T-helper 9 cell (primary cell): ENCODE results near the gene RABL6.
A peak's percentile ranks its signal among the peaks of the same experiment; 100 is the strongest.
"Not testable (repeated sequence)": the region's sequence is repeated elsewhere in the genome, so short reads cannot be mapped to it uniquely, and the experiment has no call there.

ENCODE experiments used
- DNase-seq: peaks from one replicate; pipeline ENCODE4 v3.0.0-alpha.2; 2020

RABL6 gene

DNA sequence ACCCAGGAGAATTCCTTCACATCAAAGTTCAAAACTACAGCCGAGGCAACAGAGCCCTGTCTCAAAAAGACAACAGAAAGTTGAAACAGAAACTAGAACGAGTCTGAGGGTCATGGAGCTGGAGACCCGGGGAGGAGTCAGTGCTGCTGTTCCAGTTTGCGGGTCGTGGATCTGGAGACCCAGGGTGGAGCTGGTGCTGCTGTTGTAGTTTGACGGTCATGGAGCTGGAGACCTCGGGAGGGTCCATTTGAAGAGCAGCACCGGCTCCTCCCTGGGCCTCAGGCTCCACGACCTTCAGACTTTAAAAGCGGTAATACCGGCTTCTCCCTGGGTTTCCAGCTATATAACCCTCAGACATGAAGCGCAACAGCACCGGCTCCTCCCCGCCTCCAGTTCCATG lies 30.4 kb upstream of the RABL6 start:
- DNase-seq = no peak

DNA sequence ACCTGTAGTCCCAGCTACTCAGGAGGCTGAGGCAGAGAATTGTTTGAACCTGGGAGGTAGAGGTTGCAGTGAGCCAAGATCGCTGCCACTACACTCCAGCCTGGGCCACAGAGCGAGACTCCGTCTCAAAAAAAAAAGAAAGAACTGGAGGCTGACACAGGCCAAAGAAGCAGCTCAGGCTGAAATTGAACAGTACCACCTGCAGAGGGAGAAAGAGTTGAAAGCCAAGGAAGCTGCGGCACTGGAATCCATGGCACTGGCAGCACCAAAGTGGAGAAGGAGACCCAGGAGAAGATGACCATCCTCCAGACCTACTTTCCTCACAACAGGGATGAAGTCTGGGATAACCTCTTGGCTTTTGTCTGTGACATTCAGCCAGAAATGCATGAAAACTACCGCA lies 27.9 kb upstream of the RABL6 start:
- DNase-seq = no peak

- no peak for DNase-seq
These were observed 25.3 kb upstream of the RABL6 start for GRCh38 chr9:136782452-136782851.

- DNase-seq = no peak
These were observed 23.3 kb upstream of the RABL6 start for GRCh38 chr9:136784249-136784996.

DNA sequence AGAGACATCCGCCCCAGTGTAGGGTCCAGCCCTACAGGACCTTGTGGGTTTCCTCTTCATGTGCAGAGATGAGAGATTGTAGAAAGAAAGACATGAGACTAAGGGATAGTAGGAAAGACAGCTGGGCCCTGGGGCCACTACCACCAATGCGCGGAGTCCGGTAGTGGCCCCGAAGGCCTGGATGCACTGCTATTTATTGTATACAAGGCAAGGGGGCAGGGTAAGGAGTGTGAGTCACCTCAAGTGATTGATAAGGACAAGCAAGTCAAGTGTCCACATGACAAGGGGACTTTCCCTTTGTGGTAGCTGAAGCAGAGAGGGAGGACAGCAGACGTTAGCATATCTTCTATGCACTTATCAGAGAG lies 22.8 kb upstream of the RABL6 start:
- DNase-seq = no peak

- DNase-seq = not testable (repeated sequence)
These were observed 22.0 kb upstream of the RABL6 start for GRCh38 chr9:136785565-136786355.

GRCh38 chr9:136786451-136786850 lies 21.3 kb upstream of the RABL6 start:
- DNase-seq = no peak

DNA sequence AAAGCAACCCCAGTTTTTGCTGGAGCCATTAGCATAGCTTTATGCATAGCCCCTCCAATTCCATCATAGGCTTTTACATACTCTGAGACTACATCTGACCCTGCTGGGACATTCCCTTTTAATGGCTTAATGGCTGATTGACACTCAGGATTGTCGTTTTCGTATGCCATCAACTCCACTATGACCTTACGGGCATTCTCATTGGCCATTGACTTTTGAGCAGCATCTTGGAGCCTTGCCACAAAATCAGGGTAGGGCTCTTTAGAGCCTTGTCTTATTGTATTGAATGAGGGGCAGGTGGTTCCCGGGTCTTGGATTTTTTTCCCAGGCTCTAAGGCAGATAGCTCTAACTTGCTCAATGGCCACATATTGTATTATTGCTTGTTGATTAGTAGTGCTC lies 20.8 kb upstream of the RABL6 start:
- not testable (repeated sequence) for DNase-seq

GRCh38 chr9:136787690-136788400 lies 19.9 kb upstream of the RABL6 start:
- DNase-seq = peak; percentile 56

DNA sequence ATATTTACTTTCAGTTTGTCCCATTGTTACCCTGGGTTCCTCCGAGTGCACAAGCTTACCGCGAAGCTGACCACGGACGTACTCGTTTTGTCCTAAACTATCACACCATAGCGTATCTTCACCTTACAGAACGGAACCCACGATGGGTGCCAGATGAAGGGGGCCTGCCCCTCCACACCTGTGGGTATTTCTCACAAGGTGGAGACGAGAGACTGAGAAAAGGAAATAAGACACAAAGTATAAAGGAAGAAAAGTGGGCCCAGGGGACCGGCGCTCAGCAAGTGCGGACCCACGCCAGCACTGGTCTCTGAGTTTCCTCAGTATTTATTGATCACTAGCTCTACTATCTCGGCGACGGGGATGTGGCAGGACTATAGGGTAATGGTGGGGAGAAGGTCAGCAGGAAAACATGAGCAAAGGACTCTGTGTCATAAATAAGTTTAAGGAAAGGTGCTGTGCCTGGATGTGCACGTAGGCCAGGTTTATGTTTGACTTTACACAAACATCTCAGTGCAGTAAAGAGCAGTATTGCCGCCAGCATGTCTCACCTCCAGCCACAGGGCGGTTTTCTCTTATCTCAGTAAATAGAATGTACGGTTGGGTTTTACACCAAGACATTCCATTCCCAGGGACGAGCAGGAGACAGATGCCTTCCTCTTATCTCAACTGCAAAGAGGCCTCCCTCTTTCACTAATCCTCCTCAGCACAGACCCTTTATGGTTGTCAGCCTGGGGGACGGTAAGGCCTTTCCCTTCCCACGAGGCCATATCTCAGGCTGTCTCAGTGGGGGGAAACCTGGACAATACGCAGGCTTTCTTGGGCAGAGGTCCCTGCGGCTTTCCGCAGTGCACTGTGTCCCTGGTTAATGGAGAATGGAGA lies 18.9 kb upstream of the RABL6 start:
- DNase-seq = not testable (repeated sequence)

DNA sequence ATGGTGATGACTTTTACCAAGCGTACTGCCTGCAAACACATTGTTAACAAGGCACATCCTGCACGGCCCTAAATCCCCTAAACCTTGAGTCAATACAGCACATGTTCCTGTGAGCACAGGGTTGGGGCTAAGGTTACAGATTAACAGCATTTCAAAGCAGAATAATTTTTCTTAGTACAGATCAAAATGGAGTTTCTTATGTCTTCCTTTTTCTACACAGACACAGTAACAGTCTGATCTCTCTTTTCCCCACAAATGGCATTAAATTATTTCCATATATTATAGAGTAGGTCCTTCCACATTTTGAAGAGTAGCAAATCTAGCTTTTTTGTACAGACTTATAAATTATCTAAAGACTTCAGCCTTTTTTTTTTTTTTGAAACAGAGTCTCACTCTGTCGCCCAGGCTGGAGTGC lies 18.2 kb upstream of the RABL6 start:
- no peak for DNase-seq

- peak; percentile 100 for DNase-seq
These were observed 16.9 kb upstream of the RABL6 start, which contains the start of gene TMEM141 for GRCh38 chr9:136790640-136791515. TMEM141 (plus strand) TSS chr9:136791344; CDS start chr9:136791371, 27 bp downstream.

GRCh38 chr9:136791516-136792276 lies 16.1 kb upstream of the RABL6 start:
- DNase-seq = peak; percentile 61

- no peak for DNase-seq
These were observed 15.2 kb upstream of the RABL6 start for GRCh38 chr9:136792321-136793085.

DNA sequence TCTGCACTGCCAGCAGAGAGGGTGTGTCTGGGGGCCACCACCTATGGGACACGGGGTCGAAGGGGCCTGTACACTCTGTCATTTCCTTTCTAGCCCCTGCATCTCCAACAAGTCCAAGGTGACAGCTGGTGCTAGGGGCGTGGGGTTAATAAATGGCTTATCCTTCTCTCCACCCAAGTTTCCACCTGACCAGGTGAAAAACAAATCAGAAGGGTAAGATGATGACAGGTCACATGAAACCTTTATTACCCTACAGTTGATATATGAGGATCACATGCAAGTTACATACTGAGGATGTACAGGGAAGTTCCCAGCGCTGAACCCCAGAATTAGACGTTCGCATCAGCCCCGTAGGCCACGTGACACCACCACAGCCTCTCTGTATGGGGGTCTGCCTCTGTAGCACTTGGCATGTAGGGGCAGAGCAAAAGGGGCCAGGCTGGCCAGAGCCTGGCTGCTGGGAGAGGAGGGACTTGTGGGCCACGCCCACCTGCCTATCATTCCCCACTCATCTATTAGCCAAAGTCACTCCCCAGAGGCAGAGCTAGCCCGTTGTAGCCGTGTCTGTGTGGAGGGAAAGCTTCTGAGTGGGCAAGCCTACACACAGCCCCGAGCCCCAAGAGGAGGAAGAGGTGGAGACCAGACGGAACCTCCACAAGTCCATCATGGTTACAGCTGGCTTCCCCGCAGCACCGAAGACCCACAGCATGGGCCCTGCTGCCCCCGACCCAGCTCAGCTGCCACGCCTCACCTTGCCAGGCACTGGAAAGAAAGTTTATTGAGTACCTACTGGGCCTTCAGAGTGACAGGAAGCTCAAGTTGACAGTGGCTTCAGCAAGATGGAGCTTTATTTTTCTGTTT lies 14.4 kb upstream of the RABL6 start:
- DNase-seq = no peak

DNA sequence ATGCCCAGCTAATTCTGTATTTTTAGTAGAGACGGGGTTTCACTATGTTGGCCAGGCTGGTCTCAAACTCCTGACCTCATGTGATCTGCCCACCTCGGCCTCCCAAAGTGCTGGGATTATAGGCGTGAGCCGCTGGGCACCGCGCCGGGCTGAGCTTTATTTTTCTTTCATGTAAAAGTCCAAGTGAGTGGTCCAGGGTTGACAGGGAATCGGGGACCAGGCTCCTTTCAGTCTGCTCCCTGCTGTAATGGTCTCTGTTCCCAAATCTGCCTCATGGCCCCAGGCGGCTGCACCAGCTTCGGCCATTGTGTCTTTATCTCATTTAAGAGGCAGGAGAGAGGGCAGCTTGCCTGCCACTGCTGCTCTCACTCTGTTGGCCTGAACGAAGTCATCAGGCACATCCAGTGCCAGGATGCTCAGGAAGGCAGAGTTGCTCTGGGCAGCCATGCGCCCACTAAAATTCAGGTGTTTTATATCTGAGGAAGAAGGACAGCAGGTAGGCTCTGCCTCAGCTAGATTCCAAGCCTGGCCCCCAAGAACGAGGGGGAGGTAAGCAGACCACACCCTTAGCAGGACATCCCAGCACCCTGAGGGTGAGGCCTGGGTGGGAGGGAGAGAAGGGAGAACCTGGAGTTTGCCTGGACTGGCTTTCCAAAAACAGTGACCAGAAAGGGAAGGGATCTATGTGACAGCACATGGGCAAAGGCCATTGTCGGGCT lies 13.3 kb upstream of the RABL6 start:
- no peak for DNase-seq

DNA sequence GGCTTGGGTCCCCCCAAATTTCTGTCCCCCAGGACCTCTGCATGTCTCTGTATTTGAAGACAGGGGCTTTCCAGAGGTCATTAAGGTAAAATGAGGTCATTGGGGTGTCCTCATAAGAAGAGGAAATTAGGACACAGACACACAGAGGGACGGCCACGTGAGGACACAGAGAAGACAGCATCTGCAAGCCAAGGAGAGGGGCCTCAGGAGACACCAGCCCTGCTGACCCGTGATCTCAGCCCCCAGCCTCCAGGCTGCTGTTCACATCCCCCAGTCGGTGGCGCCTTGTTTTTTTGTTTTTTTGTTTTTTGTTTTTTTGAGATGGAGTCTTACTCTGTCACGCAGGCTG lies 12.8 kb upstream of the RABL6 start:
- no peak for DNase-seq

DNA sequence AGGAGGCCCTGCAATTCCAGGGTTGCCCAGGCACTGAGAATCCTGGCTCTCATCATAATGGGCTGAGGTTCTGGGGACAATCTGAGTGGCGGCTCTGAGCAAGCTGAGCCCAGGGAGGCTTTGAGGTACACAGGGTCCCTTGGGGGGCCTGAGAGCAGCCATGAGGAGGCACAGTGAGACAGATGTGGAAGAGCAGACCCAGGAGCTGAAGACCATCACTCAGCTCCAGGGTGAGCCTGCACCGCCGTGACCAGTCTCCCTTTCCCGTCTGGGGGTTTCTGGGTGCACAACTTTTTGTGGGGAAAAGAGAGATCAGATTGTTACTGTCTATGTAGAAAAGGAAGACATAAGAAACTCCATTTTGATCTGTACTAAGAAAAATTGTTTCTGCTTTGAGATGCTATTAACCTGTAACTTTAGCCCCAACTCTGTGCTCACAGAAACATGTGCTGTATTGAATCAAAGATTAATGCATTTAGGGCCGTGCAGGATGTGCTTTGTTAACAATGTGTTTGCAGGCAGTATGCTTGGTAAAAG lies 11.4 kb upstream of the RABL6 start, which contains the start of gene CCDC183:
Gene CCDC183 (plus strand): TSS at position 101 of the 537 bp plus-strand sequence. CDS start 60 bp downstream, at position 161.
- DNase-seq = no peak
